PC-3 (cell line): Measurements from ENCODE around the gene ANXA9.

ENCODE experiments used
- EZH2phosphoT487 ChIP-seq: fragments of 300-600 bp; sonication (generic); IDR thresholded peaks from 2 replicates; pipeline ENCODE4 v1.6.1; 2018; ENCODE audit warnings: mild to moderate bottlenecking, antibody characterized with exemption, low read length, borderline replicate concordance
- TF ChIP-seq, protein P1 (sequence below): fragments of 300-600 bp; sonication (generic); conservative IDR thresholded peaks from 2 replicates; pipeline ENCODE4 v1.5.1; 2017; ENCODE audit warnings: antibody characterized with exemption, low read depth, mild to moderate bottlenecking, low read length

GRCh38 chr1:150997949-150998348, 15.9 kb downstream of the ANXA9 start:
- TF ChIP-seq EZH2phosphoT487 = no peak
- TF ChIP-seq, protein P1, sequence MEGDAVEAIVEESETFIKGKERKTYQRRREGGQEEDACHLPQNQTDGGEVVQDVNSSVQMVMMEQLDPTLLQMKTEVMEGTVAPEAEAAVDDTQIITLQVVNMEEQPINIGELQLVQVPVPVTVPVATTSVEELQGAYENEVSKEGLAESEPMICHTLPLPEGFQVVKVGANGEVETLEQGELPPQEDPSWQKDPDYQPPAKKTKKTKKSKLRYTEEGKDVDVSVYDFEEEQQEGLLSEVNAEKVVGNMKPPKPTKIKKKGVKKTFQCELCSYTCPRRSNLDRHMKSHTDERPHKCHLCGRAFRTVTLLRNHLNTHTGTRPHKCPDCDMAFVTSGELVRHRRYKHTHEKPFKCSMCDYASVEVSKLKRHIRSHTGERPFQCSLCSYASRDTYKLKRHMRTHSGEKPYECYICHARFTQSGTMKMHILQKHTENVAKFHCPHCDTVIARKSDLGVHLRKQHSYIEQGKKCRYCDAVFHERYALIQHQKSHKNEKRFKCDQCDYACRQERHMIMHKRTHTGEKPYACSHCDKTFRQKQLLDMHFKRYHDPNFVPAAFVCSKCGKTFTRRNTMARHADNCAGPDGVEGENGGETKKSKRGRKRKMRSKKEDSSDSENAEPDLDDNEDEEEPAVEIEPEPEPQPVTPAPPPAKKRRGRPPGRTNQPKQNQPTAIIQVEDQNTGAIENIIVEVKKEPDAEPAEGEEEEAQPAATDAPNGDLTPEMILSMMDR = no peak
